ENCODE results near the gene SMCO1. TPM values are rescaled to one million over a fixed set of nuclear protein-coding genes. Genes with fewer than 3 reads are reported as not detected.
"Not testable (repeated sequence)": the region's sequence is repeated elsewhere in the genome, so short reads cannot be mapped to it uniquely, and the experiment has no call there.

SMCO1 gene
- total RNA-seq, 1 experiment from 2014 or later = not detected

GRCh38 chr3:196513697-196514349, 1.3 kb downstream of the SMCO1 start:
- Histone ChIP-seq H3K36me3 (replicated peaks; ENCODE audit: control insufficient read depth, insufficient read depth, low read length) (no peaks in the 10 kb centered on the region), H3K27me3 (ENCODE audit: control insufficient read depth, insufficient read depth, low read length) (no peaks in the 10 kb centered on the region), H3K4me3 (ENCODE audit: insufficient read depth, low read depth, low read length) (no peak overlapping the region)
- DNase-seq = no peak

DNA sequence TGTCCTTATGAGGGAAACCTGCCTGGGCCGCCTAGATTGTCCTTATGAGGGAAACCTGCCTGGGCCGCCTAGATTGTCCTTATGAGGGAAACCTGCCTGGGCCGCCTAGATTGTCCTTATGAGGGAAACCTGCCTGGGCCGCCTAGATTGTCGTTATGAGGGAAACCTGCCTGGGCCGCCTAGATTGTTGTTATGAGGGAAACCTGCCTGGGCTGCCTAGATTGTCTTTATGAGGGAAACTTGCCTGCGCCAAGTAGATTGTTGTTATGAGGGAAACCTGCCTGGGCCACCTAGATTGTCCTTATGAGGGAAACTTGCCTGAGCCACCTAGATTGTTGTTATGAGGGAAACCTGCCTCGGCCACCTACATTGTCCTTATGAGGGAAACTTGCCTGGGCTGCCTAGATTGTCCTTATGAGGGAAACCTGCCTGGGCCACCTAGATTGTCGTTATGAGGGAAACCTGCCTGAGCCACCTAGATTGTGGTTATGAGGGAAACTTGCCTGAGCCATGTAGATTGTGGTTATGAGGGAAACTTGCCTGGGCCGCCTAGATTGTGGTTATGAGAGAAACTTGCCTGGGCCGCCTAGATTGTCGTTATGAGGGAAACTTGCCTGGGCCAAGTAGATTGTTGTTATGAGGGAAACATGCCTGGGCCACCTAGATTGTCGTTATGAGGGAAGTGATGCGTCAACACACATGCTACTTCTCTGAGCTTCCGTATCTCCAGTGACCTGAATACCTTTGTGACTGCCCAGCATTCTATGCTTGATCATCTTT, 3.3 kb downstream of the SMCO1 start:
- not testable (repeated sequence) for H3K27me3 ChIP-seq (ENCODE audit: control insufficient read depth, insufficient read depth, low read length); H3K36me3 ChIP-seq (replicated peaks; ENCODE audit: control insufficient read depth, insufficient read depth, low read length); H3K4me3 ChIP-seq (ENCODE audit: insufficient read depth, low read depth, low read length); DNase-seq

DNA sequence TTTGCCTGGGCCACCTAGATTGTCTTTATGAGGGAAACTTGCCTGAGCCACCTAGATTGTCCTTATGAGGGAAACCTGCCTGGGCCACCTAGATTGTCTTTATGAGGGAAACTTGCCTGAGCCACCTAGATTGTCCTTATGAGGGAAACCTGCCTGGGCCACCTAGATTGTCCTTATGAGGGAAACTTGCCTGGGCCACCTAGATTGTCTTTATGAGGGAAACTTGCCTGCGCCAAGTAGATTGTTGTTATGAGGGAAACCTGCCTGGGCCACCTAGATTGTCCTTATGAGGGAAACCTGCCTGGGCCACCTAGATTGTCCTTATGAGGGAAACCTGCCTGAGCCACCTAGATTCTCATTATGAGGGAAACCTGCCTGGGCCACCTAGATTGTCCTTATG, 4.0 kb downstream of the SMCO1 start:
- not testable (repeated sequence) for H3K4me3 ChIP-seq (ENCODE audit: insufficient read depth, low read depth, low read length); H3K27me3 ChIP-seq (ENCODE audit: control insufficient read depth, insufficient read depth, low read length); DNase-seq; H3K36me3 ChIP-seq (replicated peaks; ENCODE audit: control insufficient read depth, insufficient read depth, low read length)

GRCh38 chr3:196506687-196507086, 8.5 kb downstream of the SMCO1 start:
- H3K4me3 ChIP-seq (ENCODE audit: insufficient read depth, low read depth, low read length) = no peak overlapping the region
- no peaks in the 10 kb centered on the region for H3K27me3 ChIP-seq (ENCODE audit: control insufficient read depth, insufficient read depth, low read length)
- H3K36me3 ChIP-seq (replicated peaks; ENCODE audit: control insufficient read depth, insufficient read depth, low read length) = no peaks in the 10 kb centered on the region
- DNase-seq = no peak

DNA sequence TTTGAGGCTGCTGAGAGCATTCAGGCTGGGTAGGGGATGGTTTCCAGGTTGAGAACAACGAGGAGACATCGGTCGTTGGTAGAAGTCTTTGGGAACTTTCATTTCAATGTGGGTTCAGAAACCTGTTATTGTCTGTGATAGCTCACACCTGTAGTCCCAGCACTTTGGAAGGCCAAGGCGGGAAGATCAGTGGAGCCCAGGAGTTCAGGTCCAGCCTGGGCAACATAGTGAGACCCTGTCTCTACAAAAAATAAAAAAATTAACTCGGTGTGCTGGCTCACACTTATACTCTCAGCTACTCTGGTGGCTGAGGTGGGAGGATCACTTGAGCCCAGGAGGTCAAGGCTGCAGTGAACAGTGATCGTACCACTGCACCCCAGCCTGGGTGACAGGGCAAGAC, 10.6 kb downstream of the SMCO1 start:
- H3K36me3 ChIP-seq (replicated peaks; ENCODE audit: control insufficient read depth, insufficient read depth, low read length) = no peaks in the 10 kb centered on the region
- no peaks in the 10 kb centered on the region for H3K27me3 ChIP-seq (ENCODE audit: control insufficient read depth, insufficient read depth, low read length)

GRCh38 chr3:196504077-196504398, 11.1 kb downstream of the SMCO1 start:
- H3K36me3 ChIP-seq (replicated peaks; ENCODE audit: control insufficient read depth, insufficient read depth, low read length); H3K27me3 ChIP-seq (ENCODE audit: control insufficient read depth, insufficient read depth, low read length); DNase-seq: not testable (repeated sequence)
- H3K4me3 ChIP-seq (ENCODE audit: insufficient read depth, low read depth, low read length) = peak overlapping the region; percentile 25

More for the DNA sequence above, 10.6 kb downstream of the SMCO1 start:
- H3K4me3 ChIP-seq (ENCODE audit: insufficient read depth, low read depth, low read length) = no peak overlapping the region
- DNase-seq = no peak

GRCh38 chr3:196503196-196504076, 11.7 kb downstream of the SMCO1 start, which contains the start of gene RNF168:
RNF168 (minus strand) TSS chr3:196503768; CDS start chr3:196503173, 595 bp downstream.
- no peaks in the 10 kb centered on the region for H3K27me3 ChIP-seq (ENCODE audit: control insufficient read depth, insufficient read depth, low read length)
- peaks cover 3% of the 10 kb centered on the region for H3K36me3 ChIP-seq (replicated peaks; ENCODE audit: control insufficient read depth, insufficient read depth, low read length)
- H3K4me3 ChIP-seq (ENCODE audit: insufficient read depth, low read depth, low read length) = peak within 1 kb of the TSS; percentile 91
- peak; percentile 96 for DNase-seq

DNA sequence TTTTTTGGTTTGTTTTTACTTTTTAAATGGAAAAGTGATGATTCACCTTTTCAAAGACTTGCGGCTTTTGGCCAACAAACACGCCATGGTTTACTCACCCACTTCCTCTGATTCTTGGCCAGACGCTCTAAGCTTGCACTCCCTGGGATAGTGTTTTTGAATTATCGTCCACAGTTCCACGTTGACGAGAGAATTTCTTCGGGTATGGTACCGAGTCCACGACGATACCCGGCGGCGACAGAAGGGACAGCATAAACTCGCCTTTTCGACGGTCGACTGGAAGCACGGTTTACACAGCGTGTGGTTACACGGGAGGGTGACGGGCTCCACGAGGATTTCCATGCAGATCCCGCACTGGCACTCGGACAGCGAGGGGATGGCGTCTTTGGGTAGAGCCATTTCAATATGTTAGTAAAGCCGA, 12.4 kb downstream of the SMCO1 start:
- peak overlapping the region; percentile 91 for H3K4me3 ChIP-seq (ENCODE audit: insufficient read depth, low read depth, low read length)
- H3K27me3 ChIP-seq (ENCODE audit: control insufficient read depth, insufficient read depth, low read length) = no peaks in the 10 kb centered on the region
- DNase-seq = peak; percentile 44
- peaks cover 3% of the 10 kb centered on the region for H3K36me3 ChIP-seq (replicated peaks; ENCODE audit: control insufficient read depth, insufficient read depth, low read length)

GRCh38 chr3:196501316-196502044, 13.7 kb downstream of the SMCO1 start:
- Histone ChIP-seq H3K4me3 (ENCODE audit: insufficient read depth, low read depth, low read length) (peak overlapping the region; percentile 91), H3K36me3 (replicated peaks; ENCODE audit: control insufficient read depth, insufficient read depth, low read length) (peaks cover 3% of the 10 kb centered on the region), H3K27me3 (ENCODE audit: control insufficient read depth, insufficient read depth, low read length) (no peaks in the 10 kb centered on the region)
- DNase-seq = no peak

- Histone ChIP-seq H3K36me3 (replicated peaks; ENCODE audit: control insufficient read depth, insufficient read depth, low read length) (peaks cover 3% of the 10 kb centered on the region), H3K4me3 (ENCODE audit: insufficient read depth, low read depth, low read length) (peak overlapping the region; percentile 46), H3K27me3 (ENCODE audit: control insufficient read depth, insufficient read depth, low read length) (no peaks in the 10 kb centered on the region)
- DNase-seq = no peak
These were observed 15.2 kb downstream of the SMCO1 start for GRCh38 chr3:196499807-196500524.

DNA sequence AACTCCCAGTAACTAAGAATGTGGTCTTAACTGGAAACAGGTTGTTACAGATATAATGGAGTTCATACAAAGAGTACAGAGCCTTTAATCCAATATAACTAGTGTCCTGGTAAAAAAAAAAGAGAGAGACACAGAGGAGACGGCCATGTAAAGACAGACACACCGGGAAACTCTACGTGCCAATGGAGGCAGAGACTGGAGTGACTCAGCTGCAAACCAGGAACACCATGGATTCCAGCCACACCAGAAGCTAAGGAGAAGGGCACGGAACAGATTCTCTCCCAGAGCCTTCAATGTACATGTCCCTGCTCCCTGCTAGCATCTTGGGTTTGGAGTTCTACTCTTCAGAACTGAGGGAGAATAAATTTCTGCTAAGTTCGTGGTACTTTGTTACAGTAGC, 16.1 kb downstream of the SMCO1 start:
- no peak overlapping the region for H3K4me3 ChIP-seq (ENCODE audit: insufficient read depth, low read depth, low read length)
- DNase-seq = no peak
- H3K27me3 ChIP-seq (ENCODE audit: control insufficient read depth, insufficient read depth, low read length) = no peaks in the 10 kb centered on the region
- peaks cover 3% of the 10 kb centered on the region for H3K36me3 ChIP-seq (replicated peaks; ENCODE audit: control insufficient read depth, insufficient read depth, low read length)

DNA sequence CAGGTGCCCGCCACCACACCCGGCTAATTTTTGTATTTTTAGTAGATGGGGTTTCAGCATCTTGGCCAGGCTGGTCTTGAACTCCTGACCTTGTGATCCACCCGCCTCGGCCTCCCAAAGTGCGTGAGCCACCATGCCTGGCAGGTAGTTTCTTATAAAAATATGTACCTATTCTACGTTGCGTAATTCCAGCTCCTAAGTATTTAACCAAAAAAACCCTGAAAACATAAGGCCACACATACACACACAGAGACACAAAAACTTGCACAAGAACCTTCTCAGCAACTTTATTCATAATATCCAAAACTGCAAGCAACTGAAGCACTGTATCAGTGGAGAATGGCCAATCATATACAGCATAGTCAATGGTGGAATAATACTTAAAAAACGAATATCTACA, 16.8 kb downstream of the SMCO1 start:
- Histone ChIP-seq H3K4me3 (ENCODE audit: insufficient read depth, low read depth, low read length) (no peak overlapping the region), H3K36me3 (replicated peaks; ENCODE audit: control insufficient read depth, insufficient read depth, low read length) (peaks cover 3% of the 10 kb centered on the region), H3K27me3 (ENCODE audit: control insufficient read depth, insufficient read depth, low read length) (no peaks in the 10 kb centered on the region)
- no peak for DNase-seq

- no peaks in the 10 kb centered on the region for H3K27me3 ChIP-seq (ENCODE audit: control insufficient read depth, insufficient read depth, low read length)
- peaks cover 3% of the 10 kb centered on the region for H3K36me3 ChIP-seq (replicated peaks; ENCODE audit: control insufficient read depth, insufficient read depth, low read length)
- H3K4me3 ChIP-seq (ENCODE audit: insufficient read depth, low read depth, low read length) = no peak overlapping the region
- DNase-seq = no peak
These were observed 19.0 kb downstream of the SMCO1 start for GRCh38 chr3:196496183-196496582.

All from H7 (cell line).